ENCODE measurements around the gene DNAJC17. TPM values are rescaled to one million over a fixed set of nuclear protein-coding genes. Genes with fewer than 3 reads are reported as not detected.

The DNAJC17 gene
- total RNA-seq, 4 donors from 2014 or later, result 20.4 to 40.2 (median 30.3) TPM

DNA sequence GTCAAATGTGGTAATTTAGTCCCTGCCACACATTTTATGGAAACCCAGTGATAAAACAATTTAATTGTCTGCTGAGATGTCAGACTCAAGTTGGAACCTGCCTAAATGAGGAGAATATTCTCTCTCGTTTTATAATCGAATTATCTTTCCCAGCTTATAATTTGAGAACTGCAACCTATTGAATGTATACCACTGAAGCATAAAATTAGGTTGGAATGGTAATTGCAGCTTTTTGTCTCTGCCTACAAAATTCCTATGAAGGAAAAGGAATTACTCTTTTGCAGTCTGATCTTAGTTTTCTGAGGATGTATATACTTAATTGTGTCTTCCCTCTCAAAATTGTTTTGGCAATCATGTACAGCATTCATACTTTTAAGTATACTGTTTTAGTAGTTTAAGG, 83.4 kb downstream of the DNAJC17 start:
- H3K27ac ChIP-seq, result no peak overlapping the region
- no peaks in the 10 kb centered on the region for H3K36me3 ChIP-seq
- TF ChIP-seq EP300 (IDR thresholded peaks at IDR 0.05) (no peak), POLR2A (IDR thresholded peaks at IDR 0.05) (no peak), CTCF (IDR thresholded peaks at IDR 0.05) (no peak), POLR2AphosphoS5 (IDR thresholded peaks at IDR 0.05) (no peak)
- H3K4me3 ChIP-seq, result no peak overlapping the region
- WGBS, result 56% methylated on average over 2 of the region's 2 CpGs
- no peak for DNase-seq (ENCODE audit: low spot score in 2 of 2)
- no peaks in the 10 kb centered on the region for H3K9me3 ChIP-seq
- no peaks in the 10 kb centered on the region for H3K27me3 ChIP-seq
- H3K4me1 ChIP-seq, result no peaks in the 10 kb centered on the region

GRCh38 chr15:40722934-40723333, 84.3 kb downstream of the DNAJC17 start:
- no peak overlapping the region for H3K27ac ChIP-seq
- no peaks in the 10 kb centered on the region for H3K27me3 ChIP-seq
- DNase-seq (ENCODE audit: low spot score in 2 of 2), result no peak
- H3K4me3 ChIP-seq, result no peak overlapping the region
- no peaks in the 10 kb centered on the region for H3K4me1 ChIP-seq
- H3K9me3 ChIP-seq, result no peaks in the 10 kb centered on the region
- TF ChIP-seq POLR2AphosphoS5 (IDR thresholded peaks at IDR 0.05), result no peak
- no peak for TF ChIP-seq EP300 (IDR thresholded peaks at IDR 0.05)
- no peak for TF ChIP-seq POLR2A (IDR thresholded peaks at IDR 0.05)
- no peak for TF ChIP-seq CTCF (IDR thresholded peaks at IDR 0.05)
- WGBS, result 92% methylated on average over 2 of the region's 2 CpGs
- H3K36me3 ChIP-seq, result no peaks in the 10 kb centered on the region

DNA sequence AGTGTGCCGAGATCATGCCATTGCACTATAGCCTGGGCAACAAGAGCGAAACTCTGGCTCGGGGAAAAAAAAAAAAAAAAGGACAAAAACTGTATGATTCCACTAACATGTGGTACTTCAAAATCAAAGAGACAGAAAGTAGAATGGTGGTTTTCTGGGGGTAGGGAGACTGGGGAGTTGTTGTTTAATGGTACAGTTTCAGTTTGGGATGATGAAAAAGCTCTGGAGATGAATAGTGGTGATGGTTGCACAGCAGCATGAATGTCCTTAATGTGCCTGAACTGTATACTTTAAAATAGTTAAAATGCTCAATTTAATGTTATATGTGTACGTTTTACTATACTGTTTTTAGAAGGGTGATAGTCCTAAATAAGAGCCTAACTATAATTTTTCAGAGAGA, 84.9 kb downstream of the DNAJC17 start:
- 94% methylated on average over 4 of the region's 4 CpGs for WGBS
- DNase-seq (ENCODE audit: low spot score in 2 of 2), result no peak
- H3K4me3 ChIP-seq, result no peak overlapping the region
- no peaks in the 10 kb centered on the region for H3K9me3 ChIP-seq
- H3K27ac ChIP-seq, result no peak overlapping the region
- TF ChIP-seq POLR2AphosphoS5 (IDR thresholded peaks at IDR 0.05) (no peak), EP300 (IDR thresholded peaks at IDR 0.05) (no peak), POLR2A (IDR thresholded peaks at IDR 0.05) (no peak), CTCF (IDR thresholded peaks at IDR 0.05) (no peak)
- H3K27me3 ChIP-seq, result no peaks in the 10 kb centered on the region
- H3K4me1 ChIP-seq, result no peaks in the 10 kb centered on the region
- H3K36me3 ChIP-seq, result no peaks in the 10 kb centered on the region

GRCh38 chr15:40721701-40722100, 85.6 kb downstream of the DNAJC17 start:
- Histone ChIP-seq H3K4me1 (no peaks in the 10 kb centered on the region), H3K9me3 (no peaks in the 10 kb centered on the region), H3K27me3 (no peaks in the 10 kb centered on the region), H3K36me3 (no peaks in the 10 kb centered on the region), H3K4me3 (no peak overlapping the region), H3K27ac (no peak overlapping the region)
- DNase-seq (ENCODE audit: low spot score in 2 of 2), result no peak
- TF ChIP-seq POLR2AphosphoS5 (IDR thresholded peaks at IDR 0.05) (no peak), POLR2A (IDR thresholded peaks at IDR 0.05) (no peak), EP300 (IDR thresholded peaks at IDR 0.05) (no peak), CTCF (IDR thresholded peaks at IDR 0.05) (no peak)
- 81% methylated on average over 1 of the region's 1 CpG for whole genome bisulfite sequencing

DNA sequence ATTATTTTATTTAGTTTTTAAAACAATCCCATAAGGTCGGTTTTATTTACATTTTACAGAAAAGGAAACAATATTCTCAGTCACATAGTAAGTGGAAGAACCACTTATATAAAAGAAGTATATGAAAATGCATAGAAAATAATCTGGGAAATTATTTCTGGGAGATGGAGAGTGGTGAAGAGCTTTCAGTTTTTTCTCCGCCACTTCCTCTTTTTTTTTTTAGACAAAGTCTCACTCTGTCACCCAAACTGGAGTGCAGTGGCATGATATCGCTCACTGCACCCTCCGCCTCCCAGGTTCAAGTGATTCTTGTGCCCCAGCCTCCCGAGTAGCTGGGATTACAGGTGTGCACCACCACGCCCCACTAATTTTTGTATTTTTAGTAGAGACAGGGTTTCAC, 91.1 kb downstream of the DNAJC17 start:
- Histone ChIP-seq H3K4me3 (no peak overlapping the region), H3K27me3 (no peaks in the 10 kb centered on the region), H3K4me1 (no peaks in the 10 kb centered on the region), H3K27ac (no peak overlapping the region), H3K36me3 (no peaks in the 10 kb centered on the region), H3K9me3 (no peaks in the 10 kb centered on the region)
- no peak for TF ChIP-seq POLR2A (IDR thresholded peaks at IDR 0.05)
- no peak for TF ChIP-seq EP300 (IDR thresholded peaks at IDR 0.05)
- no peak for TF ChIP-seq CTCF (IDR thresholded peaks at IDR 0.05)
- no peak for TF ChIP-seq POLR2AphosphoS5 (IDR thresholded peaks at IDR 0.05)
- DNase-seq (ENCODE audit: low spot score in 2 of 2), result no peak
- 97% methylated on average over 6 of the region's 6 CpGs for WGBS

Other genes starting within 250 kb of the DNAJC17 start
- gene CCDC32, start 242.4 kb downstream of the DNAJC17 start, total RNA-seq, result 10 to 100 TPM; 13.4 to 27.6 (median 19.6) TPM
- 10 to 100 TPM in 3 of 4 donors, 1 to 10 TPM in 1; 8.1 to 14.0 (median 12.1) TPM for gene RPUSD2, start 238.2 kb downstream of the DNAJC17 start, total RNA-seq
- gene KNL1, start 213.2 kb downstream of the DNAJC17 start, total RNA-seq, result 1 to 10 TPM; 2.5 to 4.9 (median 3.1) TPM
- 1 to 10 TPM in 2 of 4 donors, under 1 TPM in 2; 0.64 to 2.2 (median 1.1) TPM for gene RAD51, start 112.3 kb downstream of the DNAJC17 start, total RNA-seq
- gene RMDN3, start 52.2 kb downstream of the DNAJC17 start, total RNA-seq, result 10 to 100 TPM; 25.4 to 44.8 (median 35.6) TPM
- 10 to 100 TPM; 39.4 to 70.3 (median 56.2) TPM for gene GCHFR, start 43.4 kb downstream of the DNAJC17 start, total RNA-seq
- 10 to 100 TPM in 3 of 4 donors, 1 to 10 TPM in 1; 6.8 to 25.2 (median 19.6) TPM for gene C15orf62, start 37.5 kb downstream of the DNAJC17 start, total RNA-seq
- 10 to 100 TPM; 33.3 to 57.1 (median 37.9) TPM for gene ZFYVE19, start 384 bp downstream of the DNAJC17 start, total RNA-seq
- gene PPP1R14D, start 21.2 kb upstream of the DNAJC17 start, total RNA-seq, result not detected
- 100 to 1,000 TPM; 303 to 430 (median 372) TPM for gene SPINT1, start 36.6 kb upstream of the DNAJC17 start, total RNA-seq
- gene RHOV, start 66.8 kb upstream of the DNAJC17 start, total RNA-seq, result 10 to 100 TPM; 46.9 to 96.3 (median 79.7) TPM
- gene VPS18, start 87.0 kb upstream of the DNAJC17 start, total RNA-seq, result 10 to 100 TPM; 15.0 to 24.9 (median 19.7) TPM
- 1 to 10 TPM in 3 of 4 donors, under 1 TPM in 1; 0.47 to 5.3 (median 2.6) TPM for gene DLL4, start 121.9 kb upstream of the DNAJC17 start, total RNA-seq
- gene CHAC1, start 146.0 kb upstream of the DNAJC17 start, total RNA-seq, result 1 to 10 TPM in 3 of 4 donors, not detected in 1; 2.6 to 10.0 (median 3.3) TPM